Neural cell (in vitro differentiated cells): ENCODE data around the gene FYCO1. TPM values are rescaled to one million over a fixed set of nuclear protein-coding genes. Genes with fewer than 3 reads are reported as not detected.

Experiments
- H2AFZ ChIP-seq: fragments of 200-600, 300-800 bp; sonication (generic), shearing (Covaris generic); 2 replicates; pipeline ENCODE4 v1.6.0; 2014; ENCODE audit warnings: low read depth, mild to moderate bottlenecking, antibody characterized with exemption, low read length, moderate library complexity
- H3F3A ChIP-seq: fragments of 200-600 bp; shearing (Covaris generic); 2 replicates; pipeline ENCODE4 v1.6.1; 2016; ENCODE audit warnings: mild to moderate bottlenecking, moderate library complexity, mixed read lengths, antibody characterized with exemption, low read length; ENCODE audit not compliant: insufficient read depth, poor library complexity, severe bottlenecking
- H3K27ac ChIP-seq: fragments of 200-600, 300-800 bp; sonication (generic), shearing (Covaris generic); 2 replicates; pipeline ENCODE4 v1.5.1; 2014; ENCODE audit warnings: mild to moderate bottlenecking, low read length, moderate library complexity
- H3K27me3 ChIP-seq: fragments of 300-800, 200-600 bp; sonication (generic), shearing (Covaris generic); 2 replicates; pipeline ENCODE4 v1.6.0; 2014; ENCODE audit warnings: mild to moderate bottlenecking, low read depth, low read length, moderate library complexity; ENCODE audit not compliant: insufficient read depth
- H3K36me3 ChIP-seq: fragments of 300-800, 200-600 bp; sonication (generic), shearing (Covaris generic); 2 replicates; pipeline ENCODE4 v1.5.1; 2014; ENCODE audit warnings: mild to moderate bottlenecking, antibody characterized with exemption, low read length, moderate library complexity; ENCODE audit not compliant: insufficient read depth
- H3K4me2 ChIP-seq: fragments of 300-800, 200-600 bp; sonication (generic), shearing (Covaris generic); 2 replicates; pipeline ENCODE4 v1.6.0; 2014; ENCODE audit warnings: mild to moderate bottlenecking, low read length
- H3K4me3 ChIP-seq: fragments of 300-800, 200-600 bp; sonication (generic), shearing (Covaris generic); 2 replicates; pipeline ENCODE4 v1.5.1; 2014; ENCODE audit warnings: mild to moderate bottlenecking, low read length, moderate library complexity
- H3K79me2 ChIP-seq: fragments of 200-600 bp; shearing (Covaris generic); replicated peaks from 2 replicates; pipeline ENCODE4 v1.6.0; 2014; ENCODE audit warnings: mild to moderate bottlenecking, low read length, moderate library complexity; ENCODE audit not compliant: insufficient read depth
- H3K9ac ChIP-seq: fragments of 300-800, 200-600 bp; sonication (generic), shearing (Covaris generic); 2 replicates; pipeline ENCODE4 v1.6.1; 2016; ENCODE audit warnings: mild to moderate bottlenecking, low read length, mixed read lengths
- H3K9me2 ChIP-seq: fragments of 200-600 bp; shearing (Covaris generic); 2 replicates; pipeline ENCODE4 v1.6.1; 2016; ENCODE audit warnings: mild to moderate bottlenecking, low read length, mixed read lengths; ENCODE audit not compliant: insufficient read depth
- H3K9me3 ChIP-seq: fragments of 200-600, 300-800 bp; sonication (generic), shearing (Covaris generic); 2 replicates; pipeline ENCODE4 v1.6.1; 2016; ENCODE audit warnings: mild to moderate bottlenecking, mixed run types, low read length, moderate library complexity, mixed read lengths
- H4K20me1 ChIP-seq: fragments of 200-600 bp; shearing (Covaris generic); 2 replicates; pipeline ENCODE4 v1.6.1; 2016; ENCODE audit warnings: mild to moderate bottlenecking, mixed run types; ENCODE audit not compliant: insufficient read depth
- EP300 ChIP-seq: fragments of 450-650 bp; conservative IDR thresholded peaks from 2 replicates; pipeline ENCODE4 v1.6.1; 2014; ENCODE audit warnings: antibody characterized with exemption, mild to moderate bottlenecking, moderate library complexity; ENCODE audit not compliant: poor library complexity, severe bottlenecking
- EZH2 ChIP-seq: fragments of 200-600, 300-800 bp; shearing (Covaris generic), sonication (generic); IDR thresholded peaks from 2 replicates; pipeline ENCODE4 v1.6.1; 2014; ENCODE audit warnings: antibody characterized with exemption, low read length, borderline replicate concordance, mild to moderate bottlenecking; ENCODE audit not compliant: insufficient read depth, poor library complexity, severe bottlenecking
- MXI1 ChIP-seq: fragments of 450-650 bp; conservative IDR thresholded peaks from 2 replicates; pipeline ENCODE4 v1.6.1; 2014; ENCODE audit warnings: antibody characterized with exemption, mild to moderate bottlenecking; ENCODE audit not compliant: poor library complexity, severe bottlenecking
- RAD21 ChIP-seq: fragments of 450-650 bp; conservative IDR thresholded peaks from 2 replicates; pipeline ENCODE4 v1.6.1; 2014; ENCODE audit warnings: antibody characterized with exemption, mild to moderate bottlenecking, moderate library complexity
- SMC3 ChIP-seq: fragments of 450-650 bp; conservative IDR thresholded peaks from 2 replicates; pipeline ENCODE4 v1.6.1; 2014; ENCODE audit warnings: antibody characterized with exemption, mild to moderate bottlenecking, moderate library complexity; ENCODE audit not compliant: poor library complexity
- TAF1 ChIP-seq: IDR thresholded peaks from 2 replicates; pipeline ENCODE4 v1.6.1; 2012; ENCODE audit warnings: low read depth
- polyA plus RNA-seq: library from polyadenylated mRNA; depleted of rRNA; stranded (reverse); fragments of >200 nt; gene quantifications from 2 replicates; pipeline ENCODE4 v1.2.3, GENCODE V29; 2014
- TF ChIP-seq, protein P1 (sequence below): IDR thresholded peaks from 2 replicates; pipeline ENCODE4 v1.6.1; 2012; ENCODE audit warnings: borderline replicate concordance
- TF ChIP-seq, protein P2 (sequence below): fragments of 450-650 bp; IDR thresholded peaks from 2 replicates; pipeline ENCODE4 v1.5.1; 2014; ENCODE audit warnings: antibody characterized with exemption, mild to moderate bottlenecking, moderate library complexity; ENCODE audit not compliant: poor library complexity, severe bottlenecking

The FYCO1 gene
- polyA plus RNA-seq, 1 donor from 2014 or later, result 0.12 TPM

DNA sequence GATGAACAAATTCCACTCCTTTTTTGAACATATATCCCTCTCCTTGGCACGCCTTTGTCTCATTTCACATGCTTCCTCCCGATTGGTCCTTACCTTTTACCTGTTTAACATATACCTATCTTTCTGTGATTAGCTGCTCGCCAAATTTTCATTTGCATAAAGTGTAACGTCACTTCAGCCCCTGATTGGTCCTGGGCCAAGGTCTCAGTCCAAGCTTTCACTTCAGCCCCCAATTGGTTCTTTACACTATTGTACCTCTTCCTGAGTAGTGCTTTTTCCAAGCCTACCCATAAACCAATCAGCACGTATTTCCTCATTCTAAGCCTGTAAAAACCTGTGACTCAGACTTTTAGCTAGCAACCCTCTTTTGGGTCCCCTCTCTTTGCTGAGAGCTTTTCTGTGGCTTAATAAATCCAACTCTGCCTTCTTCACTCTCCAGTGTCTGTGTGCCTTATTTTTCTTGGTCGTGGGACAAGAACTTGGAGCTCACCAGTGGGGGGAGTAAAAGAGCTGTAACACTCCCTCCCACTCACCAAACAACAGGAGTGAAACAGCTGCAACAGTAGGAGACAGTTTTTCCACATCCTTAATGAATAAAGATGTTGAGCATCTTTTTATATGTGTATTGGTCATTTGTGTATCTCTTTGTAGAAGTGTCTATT is 32.2 kb upstream of the FYCO1 start:
- Histone ChIP-seq H2AFZ (no peak overlapping the region), H3K79me2 (no peaks in the 10 kb centered on the region), H3K9me3 (no peaks in the 10 kb centered on the region), H3K4me2 (no peak overlapping the region), H3K27me3 (no peaks in the 10 kb centered on the region), H4K20me1 (no peaks in the 10 kb centered on the region), H3K4me3 (no peak overlapping the region), H3F3A (no peaks in the 10 kb centered on the region), H3K9me2 (no peaks in the 10 kb centered on the region), H3K9ac (no peak overlapping the region), H3K36me3 (no peaks in the 10 kb centered on the region), H3K27ac (no peak overlapping the region)
- no peak for TF ChIP-seq RAD21

DNA sequence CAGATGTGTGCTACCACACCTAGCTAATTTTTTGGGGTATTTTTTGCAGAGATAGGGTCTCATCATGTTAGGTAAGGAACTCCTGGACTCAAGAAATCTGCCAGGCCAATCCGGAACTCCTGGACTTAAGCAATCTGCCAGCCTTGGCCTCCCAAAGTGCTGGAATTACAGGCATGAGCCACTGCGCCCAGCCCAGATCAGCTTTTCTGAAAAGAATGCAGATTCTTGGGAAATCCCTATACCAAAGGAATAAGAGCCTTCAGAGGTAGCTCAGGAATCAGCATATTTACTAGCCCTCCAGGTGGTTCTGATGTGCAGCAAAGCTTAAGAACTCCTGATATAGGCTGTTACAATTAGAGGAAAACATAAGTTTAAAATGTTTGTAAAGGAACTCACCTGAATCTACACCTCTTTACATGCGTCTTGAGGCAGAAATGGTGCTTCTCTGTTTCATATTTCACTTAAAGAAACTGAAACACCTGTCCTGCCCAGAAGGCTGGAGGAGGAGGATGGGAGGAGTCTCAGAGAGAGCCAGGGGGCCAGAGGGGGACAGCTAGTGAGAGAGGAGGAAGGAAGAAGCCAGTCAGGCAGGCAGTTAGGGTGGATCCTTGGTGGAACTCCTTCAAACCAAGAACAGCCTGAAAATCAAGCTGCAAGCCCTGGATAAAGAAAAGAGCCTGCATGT is 31.5 kb upstream of the FYCO1 start, which contains the start of gene XCR1:
XCR1 (minus strand) TSS at position 463 of the 685 bp plus-strand sequence. CDS start 5,536 bp downstream, outside the sequence.
- no peak within 1 kb of the TSS for H3K27ac ChIP-seq
- H4K20me1 ChIP-seq, result no peaks in the 10 kb centered on the region
- H3K4me3 ChIP-seq, result no peak within 1 kb of the TSS
- no peak within 1 kb of the TSS for H2AFZ ChIP-seq
- H3K4me2 ChIP-seq, result no peak within 1 kb of the TSS
- no peaks in the 10 kb centered on the region for H3K27me3 ChIP-seq
- H3K9me2 ChIP-seq, result no peaks in the 10 kb centered on the region
- H3F3A ChIP-seq, result no peaks in the 10 kb centered on the region
- no peaks in the 10 kb centered on the region for H3K36me3 ChIP-seq
- H3K79me2 ChIP-seq, result no peaks in the 10 kb centered on the region
- H3K9me3 ChIP-seq, result no peaks in the 10 kb centered on the region
- TF ChIP-seq EP300 (no peak), MXI1 (no peak), TAF1 (no peak), RAD21 (no peak), EZH2 (no peak), SMC3 (no peak)
- TF ChIP-seq, protein P1, sequence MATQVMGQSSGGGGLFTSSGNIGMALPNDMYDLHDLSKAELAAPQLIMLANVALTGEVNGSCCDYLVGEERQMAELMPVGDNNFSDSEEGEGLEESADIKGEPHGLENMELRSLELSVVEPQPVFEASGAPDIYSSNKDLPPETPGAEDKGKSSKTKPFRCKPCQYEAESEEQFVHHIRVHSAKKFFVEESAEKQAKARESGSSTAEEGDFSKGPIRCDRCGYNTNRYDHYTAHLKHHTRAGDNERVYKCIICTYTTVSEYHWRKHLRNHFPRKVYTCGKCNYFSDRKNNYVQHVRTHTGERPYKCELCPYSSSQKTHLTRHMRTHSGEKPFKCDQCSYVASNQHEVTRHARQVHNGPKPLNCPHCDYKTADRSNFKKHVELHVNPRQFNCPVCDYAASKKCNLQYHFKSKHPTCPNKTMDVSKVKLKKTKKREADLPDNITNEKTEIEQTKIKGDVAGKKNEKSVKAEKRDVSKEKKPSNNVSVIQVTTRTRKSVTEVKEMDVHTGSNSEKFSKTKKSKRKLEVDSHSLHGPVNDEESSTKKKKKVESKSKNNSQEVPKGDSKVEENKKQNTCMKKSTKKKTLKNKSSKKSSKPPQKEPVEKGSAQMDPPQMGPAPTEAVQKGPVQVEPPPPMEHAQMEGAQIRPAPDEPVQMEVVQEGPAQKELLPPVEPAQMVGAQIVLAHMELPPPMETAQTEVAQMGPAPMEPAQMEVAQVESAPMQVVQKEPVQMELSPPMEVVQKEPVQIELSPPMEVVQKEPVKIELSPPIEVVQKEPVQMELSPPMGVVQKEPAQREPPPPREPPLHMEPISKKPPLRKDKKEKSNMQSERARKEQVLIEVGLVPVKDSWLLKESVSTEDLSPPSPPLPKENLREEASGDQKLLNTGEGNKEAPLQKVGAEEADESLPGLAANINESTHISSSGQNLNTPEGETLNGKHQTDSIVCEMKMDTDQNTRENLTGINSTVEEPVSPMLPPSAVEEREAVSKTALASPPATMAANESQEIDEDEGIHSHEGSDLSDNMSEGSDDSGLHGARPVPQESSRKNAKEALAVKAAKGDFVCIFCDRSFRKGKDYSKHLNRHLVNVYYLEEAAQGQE, result no peak
- TF ChIP-seq, protein P2, sequence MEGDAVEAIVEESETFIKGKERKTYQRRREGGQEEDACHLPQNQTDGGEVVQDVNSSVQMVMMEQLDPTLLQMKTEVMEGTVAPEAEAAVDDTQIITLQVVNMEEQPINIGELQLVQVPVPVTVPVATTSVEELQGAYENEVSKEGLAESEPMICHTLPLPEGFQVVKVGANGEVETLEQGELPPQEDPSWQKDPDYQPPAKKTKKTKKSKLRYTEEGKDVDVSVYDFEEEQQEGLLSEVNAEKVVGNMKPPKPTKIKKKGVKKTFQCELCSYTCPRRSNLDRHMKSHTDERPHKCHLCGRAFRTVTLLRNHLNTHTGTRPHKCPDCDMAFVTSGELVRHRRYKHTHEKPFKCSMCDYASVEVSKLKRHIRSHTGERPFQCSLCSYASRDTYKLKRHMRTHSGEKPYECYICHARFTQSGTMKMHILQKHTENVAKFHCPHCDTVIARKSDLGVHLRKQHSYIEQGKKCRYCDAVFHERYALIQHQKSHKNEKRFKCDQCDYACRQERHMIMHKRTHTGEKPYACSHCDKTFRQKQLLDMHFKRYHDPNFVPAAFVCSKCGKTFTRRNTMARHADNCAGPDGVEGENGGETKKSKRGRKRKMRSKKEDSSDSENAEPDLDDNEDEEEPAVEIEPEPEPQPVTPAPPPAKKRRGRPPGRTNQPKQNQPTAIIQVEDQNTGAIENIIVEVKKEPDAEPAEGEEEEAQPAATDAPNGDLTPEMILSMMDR, result no peak
- H3K9ac ChIP-seq, result no peak within 1 kb of the TSS
